Measurements from ENCODE around the gene HMG20A.

HMG20A gene

DNA sequence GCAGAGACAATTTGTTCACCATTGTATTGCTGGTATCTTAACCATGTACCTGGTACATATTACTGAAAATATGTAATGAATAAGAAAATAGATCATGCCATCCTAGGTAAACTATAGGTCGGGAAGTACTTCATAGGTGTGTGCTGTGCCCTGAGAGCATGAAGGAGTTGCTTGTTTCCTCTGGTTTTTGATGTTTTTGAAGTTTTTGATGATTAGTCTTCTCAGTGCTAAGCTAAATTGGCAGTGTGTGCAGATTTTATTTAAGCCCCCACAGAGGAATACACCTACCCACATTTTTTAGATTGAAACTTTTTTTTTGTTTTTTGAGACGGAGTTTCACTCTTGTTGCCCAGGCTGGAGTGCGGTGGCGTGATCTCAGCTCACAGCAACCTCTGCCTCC is 16.6 kb downstream of the HMG20A start:
- TF ChIP-seq GATA2 (IDR thresholded peaks at IDR 0.05; ENCODE audit: low read depth, low read length) (no peak), GATA3 (IDR thresholded peaks at IDR 0.05; ENCODE audit: low read depth, low read length) (no peak)

DNA sequence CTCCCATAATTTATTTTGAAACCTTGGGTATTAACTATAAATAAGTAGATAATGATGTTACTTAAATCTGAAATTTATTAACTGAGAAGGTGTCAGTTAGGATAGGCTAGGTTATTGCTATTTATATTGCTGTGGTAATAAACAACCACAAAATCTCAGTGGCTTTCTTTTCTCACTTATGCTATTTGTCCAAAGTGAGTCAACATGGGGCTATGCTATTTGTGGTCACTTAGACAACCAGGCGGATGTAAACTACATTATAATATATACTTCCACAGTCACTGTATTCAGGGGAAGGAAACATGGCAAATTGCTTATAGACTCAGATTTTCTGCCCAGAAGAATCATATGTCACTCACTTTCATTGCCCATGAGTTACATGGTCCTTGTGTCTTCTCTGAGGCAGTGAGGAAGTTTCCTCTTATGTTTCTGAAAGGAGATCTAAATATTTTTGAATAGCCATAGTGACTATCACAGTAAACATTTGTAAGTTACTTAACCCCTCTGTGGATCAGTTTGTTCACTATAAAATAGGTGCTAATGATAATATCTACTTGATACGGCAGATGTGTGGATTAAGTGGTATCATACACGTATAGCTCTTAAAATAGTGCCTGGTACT is 19.8 kb downstream of the HMG20A start:
- TF ChIP-seq GATA2 (IDR thresholded peaks at IDR 0.05; ENCODE audit: low read depth, low read length) (no peak), GATA3 (IDR thresholded peaks at IDR 0.05; ENCODE audit: low read depth, low read length) (no peak)

DNA sequence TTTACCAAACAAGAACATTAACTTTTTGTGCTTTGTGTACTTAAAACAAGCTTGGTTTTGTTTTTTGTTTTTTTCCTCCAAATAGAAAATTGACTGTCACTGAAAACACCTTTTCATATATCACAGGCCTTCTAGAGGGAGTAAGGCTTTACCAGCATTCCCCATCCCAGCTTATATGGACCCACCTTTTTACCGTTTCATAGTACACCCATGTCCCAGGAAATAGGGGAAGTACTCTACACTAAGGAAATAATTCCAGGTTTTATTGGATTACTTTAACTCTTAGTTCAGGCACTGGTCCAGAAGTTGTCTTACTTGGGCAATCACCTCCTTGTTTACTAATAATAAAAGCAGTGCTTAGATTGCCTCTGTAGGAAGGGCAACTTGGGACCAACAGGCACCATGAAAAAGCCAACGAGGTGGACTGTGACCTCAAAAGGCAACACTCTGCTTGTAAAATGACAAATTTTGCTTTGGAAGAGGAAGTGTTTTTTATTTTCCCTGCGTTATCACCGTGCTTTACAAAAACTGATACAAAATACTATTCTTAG is 26.2 kb downstream of the HMG20A start:
- TF ChIP-seq GATA3 (IDR thresholded peaks at IDR 0.05; ENCODE audit: low read depth, low read length) (no peak), GATA2 (IDR thresholded peaks at IDR 0.05; ENCODE audit: low read depth, low read length) (no peak)

DNA sequence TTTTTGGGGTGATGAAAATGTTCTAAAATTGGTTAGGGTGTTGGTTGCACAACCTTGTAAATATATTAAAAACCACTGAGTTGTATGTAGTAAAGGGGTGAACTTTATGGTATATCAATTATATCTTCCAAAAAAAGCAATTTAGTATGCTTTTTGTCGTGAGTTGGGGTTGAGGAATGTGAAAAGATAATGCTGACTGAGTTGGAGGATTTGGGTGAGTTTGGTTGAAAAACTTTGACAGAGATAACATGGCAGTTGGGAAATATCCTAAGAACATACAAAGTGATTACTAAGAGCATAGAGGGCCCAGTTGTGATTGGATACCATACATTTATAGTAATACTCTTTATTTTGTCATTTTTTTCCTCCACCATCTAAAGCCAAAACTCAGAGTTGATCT is 33.6 kb downstream of the HMG20A start:
- TF ChIP-seq GATA2 (IDR thresholded peaks at IDR 0.05; ENCODE audit: low read depth, low read length) (no peak), GATA3 (IDR thresholded peaks at IDR 0.05; ENCODE audit: low read depth, low read length) (no peak)

DNA sequence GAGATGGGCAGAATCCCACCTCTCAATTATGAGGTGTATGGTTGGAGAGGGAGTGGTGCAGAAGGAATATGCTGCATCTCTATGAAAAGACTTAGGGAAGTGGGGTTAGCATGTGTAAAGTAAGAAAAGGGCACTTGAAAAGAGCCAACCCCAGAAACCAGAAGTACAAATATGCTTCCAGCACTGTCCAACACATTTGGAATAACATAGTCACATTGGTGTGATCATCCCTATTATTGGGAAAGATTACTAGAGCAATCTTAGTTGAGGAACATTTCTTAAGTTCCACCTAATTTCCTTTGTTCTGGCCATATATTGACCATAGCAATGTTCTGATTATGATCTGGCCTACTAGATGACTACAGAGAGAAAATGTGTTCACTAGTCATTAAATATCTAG is 34.3 kb downstream of the HMG20A start:
- no peak for TF ChIP-seq GATA3 (IDR thresholded peaks at IDR 0.05; ENCODE audit: low read depth, low read length)

DNA sequence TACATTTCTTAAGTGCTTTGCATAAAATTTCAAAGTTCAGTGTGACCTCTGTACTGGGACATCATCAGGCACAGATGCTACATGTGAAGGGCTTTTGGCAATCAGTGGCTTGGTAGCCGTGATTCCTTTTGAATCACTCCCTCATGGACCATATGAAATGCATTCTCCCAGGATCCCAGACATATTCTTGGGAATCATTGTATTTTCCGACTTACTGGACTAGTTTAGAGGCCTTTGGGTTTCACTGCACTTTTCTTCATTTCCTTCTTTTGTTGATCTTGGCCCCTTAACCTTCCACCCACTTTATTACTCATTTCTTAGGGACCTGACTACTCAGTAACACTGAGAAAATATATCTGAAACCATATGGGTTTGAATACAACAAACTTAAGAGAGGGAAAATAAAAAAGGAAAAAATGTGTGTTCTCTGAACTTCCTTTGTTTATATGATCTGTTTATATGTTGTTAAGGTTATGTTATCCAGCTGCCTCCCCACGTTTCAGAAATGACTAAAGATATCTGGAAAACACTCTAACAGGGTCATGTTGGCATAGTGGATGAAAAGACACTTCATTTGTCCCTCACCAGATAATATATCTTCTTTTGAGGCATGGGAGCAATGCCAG is 35.1 kb downstream of the HMG20A start:
- TF ChIP-seq GATA3 (IDR thresholded peaks at IDR 0.05; ENCODE audit: low read depth, low read length) (no peak), GATA2 (IDR thresholded peaks at IDR 0.05; ENCODE audit: low read depth, low read length) (no peak)

DNA sequence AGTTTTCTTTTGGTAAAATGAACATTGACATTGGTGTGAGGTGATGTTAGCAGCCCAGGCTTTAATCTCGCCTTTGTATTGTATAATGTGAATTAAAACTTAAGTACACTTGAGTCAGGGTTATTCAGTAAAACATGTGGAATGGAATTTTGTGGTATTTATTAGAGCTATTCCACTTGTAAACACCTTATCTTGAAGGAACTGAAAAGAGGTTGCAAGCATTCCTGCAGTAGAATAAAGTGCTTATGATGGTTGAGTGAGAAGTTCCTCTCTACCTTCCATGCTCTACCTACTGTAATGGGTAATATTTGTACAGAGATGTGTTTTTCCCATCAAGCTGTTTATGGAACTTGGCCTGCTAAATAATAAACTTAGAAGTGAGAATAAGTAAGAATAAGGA is 36.1 kb downstream of the HMG20A start:
- TF ChIP-seq GATA3 (IDR thresholded peaks at IDR 0.05; ENCODE audit: low read depth, low read length) (no peak), GATA2 (IDR thresholded peaks at IDR 0.05; ENCODE audit: low read depth, low read length) (no peak)

DNA sequence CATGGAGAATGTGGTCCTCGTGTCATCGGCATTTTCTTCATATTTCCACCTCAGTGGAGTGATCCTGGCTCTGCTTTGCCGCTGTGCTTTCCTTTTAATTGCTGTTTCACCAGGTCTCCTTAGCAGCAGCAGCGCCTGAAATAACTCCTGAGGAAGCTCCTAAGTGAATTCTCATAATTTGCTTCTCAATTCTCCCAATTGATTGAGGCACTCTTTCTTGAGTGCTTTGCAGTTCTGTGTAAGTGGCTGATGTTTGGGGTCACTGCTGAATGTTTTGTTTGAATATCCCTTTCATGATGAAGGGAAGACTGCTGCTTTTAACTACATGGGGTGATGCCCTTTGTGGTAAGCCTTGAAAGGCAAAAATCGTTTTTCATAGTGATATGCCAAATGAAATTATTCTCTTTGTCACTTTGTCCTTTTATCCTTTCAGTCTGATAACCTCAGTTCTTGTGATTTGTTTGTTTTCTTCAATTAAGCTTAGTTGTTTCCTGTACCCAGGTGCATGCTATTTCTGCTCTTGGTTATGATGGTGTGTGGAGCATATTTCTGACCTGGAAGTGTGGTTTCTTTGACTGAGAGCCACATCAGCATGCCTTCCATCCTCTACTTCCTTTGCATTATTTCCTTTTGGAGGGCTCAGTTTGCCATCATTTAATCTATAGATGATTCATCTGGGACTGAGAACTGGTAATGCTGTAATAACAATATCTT is 36.7 kb downstream of the HMG20A start:
- TF ChIP-seq GATA3 (IDR thresholded peaks at IDR 0.05; ENCODE audit: low read depth, low read length) (no peak), GATA2 (IDR thresholded peaks at IDR 0.05; ENCODE audit: low read depth, low read length) (no peak)

DNA sequence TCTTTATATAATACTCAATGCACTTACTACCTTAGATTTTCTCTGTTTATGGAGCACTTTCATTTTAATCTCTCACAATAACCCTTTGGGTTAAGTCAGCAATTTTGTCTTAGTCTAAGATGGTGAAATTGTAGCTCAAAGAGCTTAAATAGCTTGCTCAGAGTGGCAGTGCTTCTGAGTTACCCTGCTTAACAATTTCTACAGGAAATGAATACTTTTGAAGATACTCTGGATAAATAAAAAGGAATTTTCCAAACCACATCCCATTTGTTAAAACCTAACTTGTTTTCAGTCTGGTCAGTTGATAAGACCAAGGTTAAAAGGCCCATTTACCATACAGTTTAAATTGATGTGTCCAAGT is 37.2 kb downstream of the HMG20A start:
- TF ChIP-seq GATA3 (IDR thresholded peaks at IDR 0.05; ENCODE audit: low read depth, low read length), result no peak
- TF ChIP-seq GATA2 (IDR thresholded peaks at IDR 0.05; ENCODE audit: low read depth, low read length), result no peak

DNA sequence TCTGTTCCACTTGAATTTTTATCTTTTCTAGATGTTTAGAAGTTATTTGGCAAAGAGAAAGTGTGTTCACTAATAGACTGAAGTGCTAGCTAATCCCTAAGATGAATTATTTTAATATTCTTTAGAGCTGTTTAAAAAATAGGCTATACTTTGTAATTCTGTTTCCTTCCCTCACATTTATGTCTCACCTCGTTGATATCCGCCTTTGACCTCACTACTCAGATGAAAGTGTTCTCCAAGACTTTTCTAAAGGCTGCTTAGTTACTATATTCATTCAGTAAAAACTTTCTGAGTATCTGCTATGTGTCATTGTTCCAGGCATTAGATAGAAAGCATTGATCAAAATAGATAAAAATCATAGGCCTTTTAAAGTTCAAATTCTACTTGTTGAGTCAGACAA is 38.3 kb downstream of the HMG20A start:
- no peak for TF ChIP-seq GATA2 (IDR thresholded peaks at IDR 0.05; ENCODE audit: low read depth, low read length)
- TF ChIP-seq GATA3 (IDR thresholded peaks at IDR 0.05; ENCODE audit: low read depth, low read length), result no peak

DNA sequence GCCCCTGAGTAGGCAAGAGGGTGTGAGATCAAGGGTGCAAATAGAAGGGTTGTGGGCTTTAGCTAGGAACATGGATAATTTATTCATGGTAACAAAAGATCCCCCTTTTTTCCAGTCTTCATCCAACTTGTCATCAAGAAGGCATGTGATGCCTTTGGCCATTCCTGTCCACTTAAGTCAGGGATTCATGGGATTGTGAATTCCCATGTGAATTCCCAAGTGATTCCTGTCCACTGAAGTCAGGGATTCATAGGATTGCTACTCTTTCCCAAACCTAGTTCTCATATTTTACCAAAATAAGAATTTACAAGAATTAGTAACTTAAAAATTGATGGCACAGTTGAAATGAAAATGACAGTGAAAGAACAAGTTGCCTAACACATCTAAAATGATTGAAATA is 40.8 kb downstream of the HMG20A start:
- TF ChIP-seq GATA3 (IDR thresholded peaks at IDR 0.05; ENCODE audit: low read depth, low read length) (no peak), GATA2 (IDR thresholded peaks at IDR 0.05; ENCODE audit: low read depth, low read length) (no peak)

DNA sequence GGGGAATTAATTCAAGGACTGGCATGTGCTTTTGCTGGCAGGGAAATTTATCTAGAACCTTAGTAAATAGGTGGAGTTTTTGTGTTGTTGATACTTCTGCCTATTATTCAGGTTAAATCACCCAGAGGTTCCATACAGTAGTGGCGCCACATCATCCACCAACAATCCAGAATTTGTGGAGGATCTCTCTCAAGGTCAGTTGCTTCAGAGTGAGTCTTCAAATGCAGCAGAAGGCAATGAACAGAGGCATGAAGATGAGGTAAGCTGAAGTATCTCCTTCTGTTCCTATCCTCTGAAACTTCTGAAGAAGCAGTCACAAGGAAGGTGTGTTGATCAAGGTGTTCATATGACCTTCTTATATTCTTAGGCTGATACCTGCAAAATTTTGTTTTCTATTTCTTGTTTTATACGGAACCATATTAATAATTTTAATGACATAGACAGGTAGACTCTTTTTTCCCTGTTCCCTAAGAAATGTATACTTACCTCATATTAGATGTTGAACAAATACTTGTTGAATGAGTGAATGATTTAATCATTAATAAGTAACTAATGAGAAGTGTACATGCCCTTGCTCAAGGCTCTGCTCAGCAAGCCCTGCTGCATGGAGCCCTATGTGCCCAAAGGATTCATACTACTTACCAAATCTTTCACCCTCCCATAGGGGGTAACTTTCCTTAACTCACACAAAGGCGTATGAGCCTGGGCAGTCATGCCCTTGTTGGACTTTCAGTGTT is 43.6 kb downstream of the HMG20A start:
- TF ChIP-seq GATA3 (IDR thresholded peaks at IDR 0.05; ENCODE audit: low read depth, low read length) (no peak), GATA2 (IDR thresholded peaks at IDR 0.05; ENCODE audit: low read depth, low read length) (no peak)

DNA sequence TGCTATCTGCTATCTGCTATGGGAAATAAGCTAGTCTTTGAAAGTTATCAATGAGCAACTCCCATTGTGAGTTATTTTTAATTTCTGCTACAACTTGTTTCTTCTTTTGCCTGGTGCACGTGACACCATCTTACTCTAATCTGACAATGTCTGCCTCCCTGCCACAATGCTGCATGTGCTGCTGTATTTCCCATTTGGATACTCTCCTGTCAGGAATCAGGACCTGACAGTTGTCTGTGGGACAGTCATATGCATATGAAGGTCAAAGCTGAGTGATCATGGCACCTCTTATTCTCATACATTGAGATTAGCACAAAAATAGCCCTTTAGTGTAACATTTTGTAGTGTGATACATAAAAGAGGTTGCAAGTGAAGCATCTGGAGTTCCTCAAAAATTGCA is 45.8 kb downstream of the HMG20A start:
- TF ChIP-seq GATA2 (IDR thresholded peaks at IDR 0.05; ENCODE audit: low read depth, low read length) (no peak), GATA3 (IDR thresholded peaks at IDR 0.05; ENCODE audit: low read depth, low read length) (no peak)

DNA sequence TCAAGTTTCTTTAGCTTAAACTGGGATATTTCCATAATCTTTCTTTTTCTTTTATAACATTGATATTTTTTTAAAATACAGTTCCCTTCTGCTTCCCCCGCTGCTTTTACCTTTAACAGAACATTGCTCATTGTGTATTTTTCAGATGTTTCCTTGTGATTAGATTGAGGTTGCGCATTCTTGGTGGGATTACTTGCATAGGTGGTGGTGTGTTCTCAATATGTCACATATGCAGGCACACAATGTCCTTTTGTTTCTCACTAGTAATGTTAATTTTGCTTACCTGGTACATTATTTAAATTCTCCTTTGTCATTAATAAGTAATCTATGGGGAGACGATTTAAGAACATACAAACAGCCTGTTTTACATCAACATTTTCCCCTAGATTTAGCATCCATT is 48.2 kb downstream of the HMG20A start:
- TF ChIP-seq GATA2 (IDR thresholded peaks at IDR 0.05; ENCODE audit: low read depth, low read length) (no peak), GATA3 (IDR thresholded peaks at IDR 0.05; ENCODE audit: low read depth, low read length) (no peak)

All from SH-SY5Y (cell line).